ENCODE measurements around the gene PTPRT. TPM values are rescaled to one million over a fixed set of nuclear protein-coding genes. Genes with fewer than 3 reads are reported as not detected.

The PTPRT gene
- total RNA-seq, 4 donors from 2014 or later: under 0.01 to 0.64 (median 0.40) TPM

DNA sequence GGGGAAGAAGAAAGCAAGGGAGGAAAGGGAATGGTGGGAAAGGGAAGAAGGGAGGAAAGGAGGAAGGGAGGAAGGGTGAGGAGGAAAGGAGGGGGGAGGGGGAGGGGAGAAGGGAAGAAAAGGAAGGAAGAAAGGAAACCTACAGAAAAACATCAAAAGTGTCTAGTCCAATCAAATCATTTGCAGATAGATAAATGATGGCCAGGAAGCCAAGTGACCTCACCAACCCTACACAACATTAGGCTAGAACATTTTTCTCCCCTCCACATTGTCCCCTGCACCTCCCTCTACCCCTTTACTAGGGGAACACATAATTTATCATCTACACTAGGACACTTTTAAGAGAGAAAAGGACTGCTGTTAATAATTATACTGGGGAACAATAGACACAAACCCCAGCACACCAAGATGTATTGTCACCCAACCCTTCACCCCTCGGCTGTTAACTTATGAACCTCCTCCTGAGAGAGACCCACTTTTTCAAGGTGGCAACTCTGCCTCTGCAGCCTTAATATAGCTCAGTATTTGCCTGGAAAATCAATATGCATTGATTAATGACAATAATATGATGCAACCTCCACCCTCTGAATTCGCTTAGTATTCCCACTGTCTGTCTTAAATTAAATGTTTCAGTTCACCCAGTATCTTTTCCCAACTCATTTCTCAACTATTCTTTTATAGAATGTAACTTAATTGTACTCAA is 231.2 kb downstream of the PTPRT start:
- H3K27me3 ChIP-seq: no peaks in the 10 kb centered on the region
- H3K4me3 ChIP-seq: no peak overlapping the region
- intact Hi-C loops (cut with DNase I; ENCODE audit: low total_unique reads) (no loop called here), in situ Hi-C loops (cut with MboI; ENCODE audit: low pct_ligation_motif_present in 1 of 4, low pct_unique_long_range_greater_than_20kb in 1 of 4, low sequenced_read_pairs in 3 of 4) (no loop called here)
- TF ChIP-seq, protein P1, sequence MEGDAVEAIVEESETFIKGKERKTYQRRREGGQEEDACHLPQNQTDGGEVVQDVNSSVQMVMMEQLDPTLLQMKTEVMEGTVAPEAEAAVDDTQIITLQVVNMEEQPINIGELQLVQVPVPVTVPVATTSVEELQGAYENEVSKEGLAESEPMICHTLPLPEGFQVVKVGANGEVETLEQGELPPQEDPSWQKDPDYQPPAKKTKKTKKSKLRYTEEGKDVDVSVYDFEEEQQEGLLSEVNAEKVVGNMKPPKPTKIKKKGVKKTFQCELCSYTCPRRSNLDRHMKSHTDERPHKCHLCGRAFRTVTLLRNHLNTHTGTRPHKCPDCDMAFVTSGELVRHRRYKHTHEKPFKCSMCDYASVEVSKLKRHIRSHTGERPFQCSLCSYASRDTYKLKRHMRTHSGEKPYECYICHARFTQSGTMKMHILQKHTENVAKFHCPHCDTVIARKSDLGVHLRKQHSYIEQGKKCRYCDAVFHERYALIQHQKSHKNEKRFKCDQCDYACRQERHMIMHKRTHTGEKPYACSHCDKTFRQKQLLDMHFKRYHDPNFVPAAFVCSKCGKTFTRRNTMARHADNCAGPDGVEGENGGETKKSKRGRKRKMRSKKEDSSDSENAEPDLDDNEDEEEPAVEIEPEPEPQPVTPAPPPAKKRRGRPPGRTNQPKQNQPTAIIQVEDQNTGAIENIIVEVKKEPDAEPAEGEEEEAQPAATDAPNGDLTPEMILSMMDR (IDR thresholded peaks at IDR 0.05): no peak
- no peak for TF ChIP-seq POLR2A (IDR thresholded peaks at IDR 0.05)
- no peak for TF ChIP-seq EP300 (IDR thresholded peaks at IDR 0.05; ENCODE audit: low read depth)
- no peak for TF ChIP-seq POLR2AphosphoS5 (IDR thresholded peaks at IDR 0.05)
- no peak overlapping the region for H3K27ac ChIP-seq
- WGBS, 2 donors (ENCODE audit: low coverage in 1 of 2): 40 to 60% methylated on average over 1 to 2 of the region's 2 CpGs
- no peaks in the 10 kb centered on the region for H3K9me3 ChIP-seq
- no peak for DNase-seq
- no peaks in the 10 kb centered on the region for H3K36me3 ChIP-seq
- H3K4me1 ChIP-seq: no peaks in the 10 kb centered on the region

DNA sequence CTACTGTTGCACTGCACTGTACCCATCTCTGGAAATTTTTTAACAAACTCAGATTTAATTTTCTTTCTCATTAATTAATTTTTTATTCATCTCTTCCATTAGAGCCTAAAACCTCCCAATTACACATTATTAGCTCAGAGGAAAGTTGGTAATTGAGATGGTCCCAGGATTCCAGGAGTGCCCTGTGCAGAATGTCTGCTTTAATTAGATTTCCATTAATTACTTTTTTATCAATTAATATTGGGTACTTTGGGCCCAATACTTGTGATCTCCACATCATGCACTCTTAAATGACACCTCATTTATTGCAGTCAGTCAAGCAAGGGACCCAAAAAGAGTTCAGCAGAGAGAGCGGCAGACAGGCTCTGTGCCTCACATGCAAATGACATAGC is 232.0 kb downstream of the PTPRT start:
- no peak overlapping the region for H3K27ac ChIP-seq
- 65 to 67% methylated on average over 1 of the region's 1 CpG for WGBS, 2 donors (ENCODE audit: low coverage in 1 of 2)

DNA sequence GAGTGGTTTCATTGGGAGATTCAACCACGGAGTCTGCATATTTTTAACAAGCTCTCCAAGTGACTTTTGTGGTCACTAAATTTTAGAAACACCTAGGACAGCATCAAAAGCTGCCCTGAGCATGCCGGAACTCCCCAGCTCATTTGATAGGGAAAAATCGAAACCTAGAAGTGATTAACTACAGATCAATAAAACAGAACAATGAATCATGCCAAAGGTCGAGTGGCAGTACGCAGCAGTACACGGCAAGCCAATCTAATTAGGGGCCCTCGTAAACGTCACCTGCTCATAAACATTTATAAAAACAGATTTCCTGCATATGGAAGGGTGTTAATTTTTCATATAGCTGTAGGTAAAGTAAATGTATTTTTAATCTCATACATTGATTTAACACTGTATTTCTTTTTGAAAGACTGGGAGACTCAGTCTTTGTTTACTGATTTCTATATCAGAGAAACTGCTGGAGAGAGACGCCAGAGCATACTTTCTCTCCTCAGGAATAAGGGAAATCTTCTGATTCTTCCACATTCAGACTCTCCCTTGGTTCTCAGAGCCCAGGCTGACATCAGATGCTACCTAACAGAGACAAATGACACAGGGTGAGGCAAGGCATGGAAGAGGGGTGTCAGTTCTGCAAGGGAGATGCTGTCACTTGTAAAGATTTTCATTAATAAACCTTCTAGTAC is 232.5 kb downstream of the PTPRT start:
- Histone ChIP-seq H3K27ac (no peak overlapping the region), H3K4me1 (no peaks in the 10 kb centered on the region), H3K4me3 (no peak overlapping the region), H3K27me3 (no peaks in the 10 kb centered on the region), H3K9me3 (no peaks in the 10 kb centered on the region), H3K36me3 (no peaks in the 10 kb centered on the region)
- intact Hi-C loops (cut with DNase I; ENCODE audit: low total_unique reads) (no loop called here), in situ Hi-C loops (cut with MboI; ENCODE audit: low pct_ligation_motif_present in 1 of 4, low pct_unique_long_range_greater_than_20kb in 1 of 4, low sequenced_read_pairs in 3 of 4) (no loop called here)
- 23 to 32% methylated on average over 7 to 9 of the region's 9 CpGs for WGBS, 2 donors (ENCODE audit: low coverage in 1 of 2)
- no peak for DNase-seq
- TF ChIP-seq POLR2AphosphoS5 (IDR thresholded peaks at IDR 0.05) (no peak), EP300 (IDR thresholded peaks at IDR 0.05; ENCODE audit: low read depth) (no peak), POLR2A (IDR thresholded peaks at IDR 0.05) (no peak)
- TF ChIP-seq, protein P1 (IDR thresholded peaks at IDR 0.05): no peak

More for the DNA sequence above, 232.0 kb downstream of the PTPRT start:
- H3K4me3 ChIP-seq: no peak overlapping the region
- intact Hi-C loops (cut with DNase I; ENCODE audit: low total_unique reads): no loop called here
- H3K4me1 ChIP-seq: no peaks in the 10 kb centered on the region
- H3K27me3 ChIP-seq: no peaks in the 10 kb centered on the region
- in situ Hi-C loops (cut with MboI; ENCODE audit: low pct_ligation_motif_present in 1 of 4, low pct_unique_long_range_greater_than_20kb in 1 of 4, low sequenced_read_pairs in 3 of 4): no loop called here
- TF ChIP-seq POLR2A (IDR thresholded peaks at IDR 0.05) (no peak), POLR2AphosphoS5 (IDR thresholded peaks at IDR 0.05) (no peak), EP300 (IDR thresholded peaks at IDR 0.05; ENCODE audit: low read depth) (no peak)
- TF ChIP-seq, protein P1 (IDR thresholded peaks at IDR 0.05): no peak
- DNase-seq: no peak
- H3K9me3 ChIP-seq: no peaks in the 10 kb centered on the region
- H3K36me3 ChIP-seq: no peaks in the 10 kb centered on the region

DNA sequence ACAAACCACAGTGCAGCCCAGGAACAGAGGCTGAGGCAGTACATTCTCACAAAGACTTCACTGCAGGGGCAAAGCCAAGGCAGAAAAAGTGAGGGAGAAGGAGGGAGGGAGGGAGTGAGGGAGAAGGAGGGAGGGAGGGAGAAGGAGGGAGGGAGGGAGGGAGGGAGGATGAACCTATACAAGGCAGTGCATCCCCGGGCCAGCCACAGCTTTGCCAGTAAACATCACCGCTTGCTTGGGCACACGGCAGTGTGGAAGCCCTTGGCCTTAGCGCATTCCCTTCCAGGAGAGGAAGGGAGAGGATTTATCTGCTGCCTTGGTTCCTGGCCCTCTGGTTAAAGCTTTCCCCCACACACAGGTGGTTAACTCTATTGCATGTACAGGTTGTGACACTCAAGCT is 234.0 kb downstream of the PTPRT start:
- Histone ChIP-seq H3K4me1 (no peaks in the 10 kb centered on the region), H3K36me3 (no peaks in the 10 kb centered on the region), H3K27me3 (no peaks in the 10 kb centered on the region), H3K27ac (no peak overlapping the region), H3K9me3 (no peaks in the 10 kb centered on the region), H3K4me3 (no peak overlapping the region)
- no peak for DNase-seq
- in situ Hi-C loops (cut with MboI; ENCODE audit: low pct_ligation_motif_present in 1 of 4, low pct_unique_long_range_greater_than_20kb in 1 of 4, low sequenced_read_pairs in 3 of 4) (no loop called here), intact Hi-C loops (cut with DNase I; ENCODE audit: low total_unique reads) (no loop called here)
- TF ChIP-seq POLR2AphosphoS5 (IDR thresholded peaks at IDR 0.05) (no peak), EP300 (IDR thresholded peaks at IDR 0.05; ENCODE audit: low read depth) (no peak), POLR2A (IDR thresholded peaks at IDR 0.05) (no peak)
- TF ChIP-seq, protein P1 (IDR thresholded peaks at IDR 0.05): no peak
- WGBS, 2 donors (ENCODE audit: low coverage in 1 of 2): 87% methylated on average over 4 of the region's 4 CpGs; no CpG with 5 or more reads in 1 of the 2 donors

Measured in transverse colon (tissue), 4 donors.